ENCODE data around the gene SYTL5.

The SYTL5 gene

GRCh38 chrX:38006291-38006690 lies at the start of gene SYTL5:
TSS of gene SYTL5 (plus strand) at chrX:38006553. CDS start at chrX:38033890, 27,337 bp downstream.
- no peak for TF ChIP-seq REST (IDR thresholded peaks at IDR 0.05; ENCODE audit: low read depth)
- TF ChIP-seq FOXM1 (IDR thresholded peaks at IDR 0.05; ENCODE audit: borderline replicate concordance, low read depth) = no peak

- no peak for TF ChIP-seq NFIC (IDR thresholded peaks at IDR 0.05)
- no peak for TF ChIP-seq CEBPB (IDR thresholded peaks at IDR 0.05)
- no peak for TF ChIP-seq TEAD4 (IDR thresholded peaks at IDR 0.05)
- TF ChIP-seq TAF1 (IDR thresholded peaks at IDR 0.05; ENCODE audit: low read depth) = no peak
- no peak for TF ChIP-seq CREB1 (IDR thresholded peaks at IDR 0.05; ENCODE audit: low read depth)
- no peak for TF ChIP-seq REST (IDR thresholded peaks at IDR 0.05; ENCODE audit: low read depth)
- TF ChIP-seq, protein P1, sequence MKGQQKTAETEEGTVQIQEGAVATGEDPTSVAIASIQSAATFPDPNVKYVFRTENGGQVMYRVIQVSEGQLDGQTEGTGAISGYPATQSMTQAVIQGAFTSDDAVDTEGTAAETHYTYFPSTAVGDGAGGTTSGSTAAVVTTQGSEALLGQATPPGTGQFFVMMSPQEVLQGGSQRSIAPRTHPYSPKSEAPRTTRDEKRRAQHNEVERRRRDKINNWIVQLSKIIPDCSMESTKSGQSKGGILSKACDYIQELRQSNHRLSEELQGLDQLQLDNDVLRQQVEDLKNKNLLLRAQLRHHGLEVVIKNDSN (IDR thresholded peaks at IDR 0.05) = no peak
- TF ChIP-seq, protein P2, sequence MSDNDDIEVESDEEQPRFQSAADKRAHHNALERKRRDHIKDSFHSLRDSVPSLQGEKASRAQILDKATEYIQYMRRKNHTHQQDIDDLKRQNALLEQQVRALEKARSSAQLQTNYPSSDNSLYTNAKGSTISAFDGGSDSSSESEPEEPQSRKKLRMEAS (IDR thresholded peaks at IDR 0.05) = no peak
- TF ChIP-seq EGR1 (IDR thresholded peaks at IDR 0.05) = no peak
These were observed 47.7 kb upstream of the SYTL5 start for GRCh38 chrX:37958525-37959211.

DNA sequence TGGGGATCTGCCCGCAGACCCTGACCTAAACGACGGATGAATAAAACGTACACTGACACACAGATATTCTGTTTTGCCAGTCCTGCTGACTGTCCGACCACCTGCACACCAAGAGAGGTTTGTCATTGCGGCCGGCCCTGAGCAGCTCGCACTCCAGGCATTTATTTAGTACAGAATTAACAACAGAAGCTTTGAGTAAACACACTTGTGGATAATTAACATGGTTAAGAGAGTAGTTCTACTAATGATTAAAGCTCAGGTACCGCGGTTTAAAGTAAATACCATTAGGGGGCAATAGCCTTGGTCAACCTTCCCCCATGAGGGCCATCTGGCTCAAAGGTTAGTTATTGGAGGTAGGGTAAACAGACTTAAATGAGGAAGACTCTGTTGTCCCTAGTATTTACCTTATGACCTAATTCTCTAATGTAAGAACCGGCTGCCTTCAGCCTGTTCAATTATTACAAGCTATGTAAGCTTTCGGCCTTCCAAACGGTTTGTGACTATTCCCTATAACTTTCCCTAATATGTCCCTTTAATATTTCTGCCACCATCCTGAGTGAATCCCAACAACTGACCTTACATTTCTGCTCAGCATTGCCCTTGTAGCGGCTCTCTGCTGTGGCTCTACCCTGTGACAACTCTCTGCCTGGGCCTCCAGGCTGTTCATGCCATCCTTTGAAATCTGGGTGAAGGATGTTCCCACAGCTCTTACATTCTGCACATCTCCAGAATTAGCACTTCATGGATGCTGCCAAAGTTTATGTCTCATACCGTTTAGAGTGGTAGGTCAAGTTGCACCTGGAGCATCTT lies 46.9 kb upstream of the SYTL5 start:
- no peak for TF ChIP-seq FOXM1 (IDR thresholded peaks at IDR 0.05; ENCODE audit: borderline replicate concordance, low read depth)
- no peak for TF ChIP-seq REST (IDR thresholded peaks at IDR 0.05; ENCODE audit: low read depth)
- TF ChIP-seq NFIC (IDR thresholded peaks at IDR 0.05) = no peak
- TF ChIP-seq EP300 (IDR thresholded peaks at IDR 0.05; ENCODE audit: borderline replicate concordance) = no peak
- TF ChIP-seq TAF1 (IDR thresholded peaks at IDR 0.05; ENCODE audit: low read depth) = no peak
- TF ChIP-seq ZBTB7A (IDR thresholded peaks at IDR 0.05; ENCODE audit: low read depth) = no peak
- no peak for TF ChIP-seq YY1 (IDR thresholded peaks at IDR 0.05; ENCODE audit: low read depth)
- TF ChIP-seq RAD21 (IDR thresholded peaks at IDR 0.05; ENCODE audit: low read depth) = no peak
- TF ChIP-seq, protein P2 (IDR thresholded peaks at IDR 0.05) = no peak
- no peak for TF ChIP-seq EGR1 (IDR thresholded peaks at IDR 0.05)
- TF ChIP-seq CEBPB (IDR thresholded peaks at IDR 0.05) = no peak

GRCh38 chrX:37961118-37961517 lies 45.2 kb upstream of the SYTL5 start:
- no peak for TF ChIP-seq RAD21 (IDR thresholded peaks at IDR 0.05; ENCODE audit: low read depth)

DNA sequence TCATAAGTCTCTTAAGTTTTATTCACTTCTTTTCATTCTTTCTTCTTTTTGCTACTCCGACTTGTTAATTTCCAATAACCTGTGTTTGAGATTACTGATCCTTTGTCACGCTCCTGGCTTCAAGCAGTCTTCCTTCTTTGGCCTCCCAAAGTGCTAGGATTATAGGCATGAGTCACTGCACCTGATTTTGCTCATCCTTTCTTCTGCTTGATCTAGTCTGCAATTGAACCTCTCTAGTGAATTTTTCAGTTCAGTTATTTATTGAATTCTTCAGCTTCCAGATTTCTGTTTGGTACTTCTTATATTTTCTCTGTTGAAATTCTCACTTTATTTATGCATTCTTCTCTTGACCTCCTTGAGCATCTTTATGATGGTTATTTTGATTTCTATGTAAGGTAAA lies 38.6 kb upstream of the SYTL5 start:
- no peak for TF ChIP-seq ZBTB7A (IDR thresholded peaks at IDR 0.05; ENCODE audit: low read depth)
- TF ChIP-seq CREB1 (IDR thresholded peaks at IDR 0.05; ENCODE audit: low read depth) = no peak
- no peak for TF ChIP-seq TAF1 (IDR thresholded peaks at IDR 0.05; ENCODE audit: low read depth)
- TF ChIP-seq, protein P2 (IDR thresholded peaks at IDR 0.05) = no peak
- TF ChIP-seq FOXM1 (IDR thresholded peaks at IDR 0.05; ENCODE audit: borderline replicate concordance, low read depth) = no peak
- no peak for TF ChIP-seq CEBPB (IDR thresholded peaks at IDR 0.05)
- no peak for TF ChIP-seq EP300 (IDR thresholded peaks at IDR 0.05; ENCODE audit: borderline replicate concordance)
- TF ChIP-seq TEAD4 (IDR thresholded peaks at IDR 0.05) = no peak
- TF ChIP-seq, protein P1 (IDR thresholded peaks at IDR 0.05) = no peak
- no peak for TF ChIP-seq TCF12 (IDR thresholded peaks at IDR 0.05; ENCODE audit: low read depth)
- no peak for TF ChIP-seq RAD21 (IDR thresholded peaks at IDR 0.05; ENCODE audit: low read depth)

Measured in Ishikawa (cell line).